HG03280 (cell line): ENCODE results near the gene GPR15.

Source experiments
- ATAC-seq: cut with Tn5 transposase; IDR thresholded peaks from one replicate; pipeline ENCODE4 v1.9.1; 2021; ENCODE audit warnings: mild to moderate bottlenecking, moderate library complexity; ENCODE audit not compliant: unreplicated experiment

Gene GPR15

DNA sequence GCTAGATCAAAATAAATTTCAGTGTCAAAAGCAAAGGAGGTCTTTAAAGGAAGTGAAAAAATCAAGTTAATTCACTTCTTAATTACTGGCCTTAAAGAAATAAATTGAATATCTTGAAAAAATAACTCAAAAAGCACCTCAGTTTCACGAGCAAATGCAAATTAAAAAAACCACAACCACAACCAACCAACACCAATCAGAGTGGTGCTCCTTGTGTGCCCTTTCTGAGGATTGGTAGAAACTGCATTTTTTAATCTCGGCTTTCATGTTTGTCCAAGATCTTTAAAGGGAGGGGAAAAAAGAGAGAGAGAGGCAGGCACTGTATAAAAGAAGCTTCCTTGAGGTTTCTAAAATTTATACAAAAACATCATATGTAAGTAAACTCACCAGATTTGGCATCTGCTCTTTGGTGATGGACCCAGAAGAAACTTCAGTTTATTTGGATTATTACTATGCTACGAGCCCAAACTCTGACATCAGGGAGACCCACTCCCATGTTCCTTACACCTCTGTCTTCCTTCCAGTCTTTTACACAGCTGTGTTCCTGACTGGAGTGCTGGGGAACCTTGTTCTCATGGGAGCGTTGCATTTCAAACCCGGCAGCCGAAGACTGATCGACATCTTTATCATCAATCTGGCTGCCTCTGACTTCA lies at the start of gene GPR15:
TSS of gene GPR15 (plus strand) at position 357 of the 653 bp plus-strand sequence. CDS start at position 413, 56 bp downstream.
- peak; percentile 40 for ATAC-seq

DNA sequence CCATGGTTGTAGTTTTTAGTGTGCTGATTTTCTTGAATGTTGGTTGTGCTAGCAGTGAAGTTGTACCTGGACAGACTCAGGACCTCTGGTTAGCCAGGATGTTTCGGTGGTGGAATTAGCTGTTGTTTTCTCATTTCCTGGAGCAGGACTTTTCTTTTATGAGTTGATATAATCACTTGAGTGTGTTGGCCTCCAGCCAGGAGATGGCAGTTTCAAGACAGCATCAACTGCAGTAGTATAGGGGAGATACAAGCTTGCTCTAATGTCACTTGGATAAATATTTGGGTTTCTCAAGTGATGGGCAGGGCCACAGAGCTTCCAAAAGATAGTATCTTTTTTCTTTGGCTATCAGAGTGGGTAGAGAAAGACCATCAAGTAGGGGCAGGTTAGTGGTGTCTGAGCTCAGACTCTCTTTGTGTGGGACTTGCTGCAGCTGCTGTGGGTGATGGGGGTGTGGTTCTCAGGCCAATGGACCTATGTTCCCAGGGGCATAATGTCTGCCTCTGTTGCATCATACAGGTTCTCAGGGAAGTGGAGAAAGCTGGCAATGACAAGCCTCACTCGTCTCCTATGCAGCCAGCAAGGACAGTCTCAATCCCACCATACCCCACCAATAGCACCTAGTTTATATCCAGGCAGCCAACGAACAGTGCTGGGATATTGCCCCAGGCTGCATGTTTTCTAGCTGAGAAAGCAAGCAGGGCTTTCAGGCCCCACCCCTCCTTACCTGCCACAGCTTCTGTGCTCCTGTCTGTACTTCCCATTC lies 48.9 kb upstream of the GPR15 start:
- ATAC-seq, result no peak

DNA sequence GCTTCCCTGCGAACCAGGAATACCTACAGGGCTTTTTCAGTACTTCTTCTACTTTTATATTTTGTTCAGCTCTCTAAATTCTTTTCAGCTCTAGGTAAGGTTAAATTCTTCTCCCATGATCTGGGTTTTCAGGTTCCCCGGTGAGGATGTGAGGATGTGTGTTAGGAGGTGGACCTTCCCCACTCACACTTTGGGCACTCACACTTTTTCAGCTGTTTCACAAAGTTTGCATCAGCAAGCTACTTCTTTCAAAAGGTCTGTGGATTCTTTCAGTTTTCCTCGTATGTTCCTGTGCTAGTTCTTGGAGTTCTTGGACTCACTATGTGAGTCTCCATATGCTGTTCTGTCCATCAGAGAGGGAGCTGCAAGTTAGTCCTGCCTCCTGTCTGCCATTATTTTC lies 48.2 kb upstream of the GPR15 start:
- no peak for ATAC-seq

DNA sequence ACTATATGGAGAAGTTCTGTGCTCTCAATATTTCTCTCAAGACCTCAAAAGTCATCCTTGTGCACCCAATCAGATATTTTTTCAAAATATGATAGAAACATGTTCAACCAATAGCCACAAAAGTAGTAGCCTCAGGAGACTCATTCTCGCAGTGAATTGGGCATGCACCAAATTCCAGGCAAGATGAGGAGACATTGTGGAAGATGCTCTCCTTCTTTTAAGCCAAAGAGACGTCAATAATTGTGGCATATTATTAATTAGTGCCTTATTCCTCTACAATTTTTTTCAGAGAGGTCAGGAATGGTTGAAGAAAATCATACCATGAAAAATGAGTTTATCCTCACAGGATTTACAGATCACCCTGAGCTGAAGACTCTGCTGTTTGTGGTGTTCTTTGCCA lies 34.4 kb upstream of the GPR15 start, which contains the start of gene OR5K2:
TSS of gene OR5K2 (plus strand) at position 301 of the 400 bp plus-strand sequence. CDS start at position 301, 0 bp downstream.
- no peak for ATAC-seq

DNA sequence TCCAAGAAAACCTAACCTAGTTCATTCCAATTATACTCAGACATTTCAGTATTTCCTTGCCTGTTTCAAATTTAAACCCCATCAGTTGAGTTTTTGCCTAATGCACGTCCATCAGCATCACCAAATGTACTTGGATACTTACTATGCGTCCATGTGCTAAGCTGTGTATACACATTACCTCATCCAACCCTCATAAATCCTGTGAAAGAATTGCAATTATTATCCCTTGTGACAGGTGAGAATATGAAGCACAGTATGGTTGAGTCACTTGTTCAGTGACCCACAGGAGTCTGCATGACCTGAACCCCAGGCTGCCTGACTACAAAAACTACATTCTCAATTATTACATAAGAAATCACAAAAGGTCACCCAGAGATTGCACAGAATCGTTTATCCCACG lies 31.8 kb upstream of the GPR15 start:
- no peak for ATAC-seq

DNA sequence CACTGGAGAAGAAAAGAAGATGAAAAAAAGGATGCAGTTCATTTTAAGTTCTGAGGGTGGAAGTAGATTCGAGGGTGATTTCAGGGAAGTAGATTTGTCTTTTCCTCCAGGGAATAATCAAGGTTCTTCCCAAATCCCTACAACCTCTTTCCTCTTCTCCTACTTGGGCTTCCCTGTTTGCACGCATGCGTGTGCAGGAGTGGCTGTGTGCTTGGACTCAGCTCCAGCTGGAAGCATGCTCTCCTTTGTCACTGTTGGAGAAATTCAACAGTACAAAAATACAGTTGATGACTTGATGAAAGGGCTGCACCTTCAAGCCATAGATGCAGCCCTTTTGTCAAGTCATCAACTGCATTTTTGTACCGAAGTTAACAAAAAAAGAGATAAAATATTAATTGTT lies 30.5 kb upstream of the GPR15 start:
- no peak for ATAC-seq

DNA sequence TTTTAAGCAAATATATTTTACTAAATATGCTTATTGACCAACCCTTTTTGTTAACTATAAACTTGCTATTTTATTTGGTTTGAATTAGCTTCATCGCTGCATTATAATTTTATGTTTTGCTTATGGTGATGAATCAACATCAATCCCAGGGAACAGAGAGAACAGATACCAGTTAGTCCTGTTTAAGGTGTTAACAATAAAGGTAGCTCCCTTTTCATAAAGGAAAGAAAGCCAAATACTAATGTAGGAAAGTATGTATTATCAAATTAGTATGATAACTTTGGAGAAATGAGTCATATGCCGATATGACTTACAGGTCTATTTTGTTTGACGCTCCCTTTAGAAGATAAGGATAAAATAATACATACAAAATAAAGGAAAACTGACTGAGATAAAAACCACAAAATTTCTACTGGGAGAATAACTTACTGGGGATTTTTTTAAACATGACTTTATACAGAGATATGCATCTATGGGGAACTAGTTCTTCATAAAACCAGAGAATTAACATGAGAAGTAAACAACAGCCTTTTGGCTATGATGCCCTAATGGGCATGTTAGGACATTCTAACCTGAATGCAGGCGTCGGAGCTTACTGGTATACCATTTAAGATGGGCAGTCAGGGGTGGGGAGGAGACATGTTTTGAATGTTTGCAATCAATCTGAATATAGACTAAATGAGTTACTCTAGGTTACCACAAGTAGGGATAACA lies 29.8 kb upstream of the GPR15 start:
- no peak for ATAC-seq

DNA sequence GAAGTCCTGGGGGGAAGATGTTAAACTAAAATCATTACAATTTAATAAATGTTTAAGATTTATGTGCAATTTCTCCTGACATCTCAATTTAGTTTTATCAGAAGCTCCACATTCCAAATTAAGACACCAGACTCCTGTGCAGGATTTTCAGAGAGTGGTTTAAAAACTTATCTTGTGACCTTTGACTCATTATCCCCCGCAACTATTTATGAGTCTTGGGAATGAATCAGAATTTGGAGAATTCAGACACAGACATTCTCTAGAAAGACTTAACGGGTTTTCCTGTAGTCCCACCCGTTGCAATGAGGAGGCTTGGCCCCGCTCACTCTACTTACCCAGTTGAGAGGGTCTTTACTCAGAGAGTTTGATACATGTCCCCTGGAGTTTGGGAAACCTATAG lies 27.2 kb upstream of the GPR15 start:
- no peak for ATAC-seq

DNA sequence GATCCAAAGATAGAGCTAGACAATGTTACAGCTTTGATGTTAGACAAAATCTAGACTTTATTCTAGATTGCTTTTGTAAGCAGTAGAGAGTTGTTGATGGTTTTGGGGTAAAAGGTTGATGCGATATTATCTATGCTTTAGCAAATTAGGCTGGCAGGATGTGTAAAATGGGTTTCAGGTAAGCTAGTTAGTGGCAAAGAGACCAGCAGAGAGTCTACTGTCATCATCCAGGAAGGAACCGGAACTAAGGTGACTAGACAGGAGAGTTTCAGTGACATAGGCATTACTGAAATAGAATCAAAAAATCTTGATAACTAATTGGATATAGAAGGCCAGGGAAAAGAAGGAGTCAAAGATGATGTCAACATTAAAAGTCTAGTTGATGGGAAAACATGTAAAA lies 23.2 kb upstream of the GPR15 start:
- no peak for ATAC-seq

DNA sequence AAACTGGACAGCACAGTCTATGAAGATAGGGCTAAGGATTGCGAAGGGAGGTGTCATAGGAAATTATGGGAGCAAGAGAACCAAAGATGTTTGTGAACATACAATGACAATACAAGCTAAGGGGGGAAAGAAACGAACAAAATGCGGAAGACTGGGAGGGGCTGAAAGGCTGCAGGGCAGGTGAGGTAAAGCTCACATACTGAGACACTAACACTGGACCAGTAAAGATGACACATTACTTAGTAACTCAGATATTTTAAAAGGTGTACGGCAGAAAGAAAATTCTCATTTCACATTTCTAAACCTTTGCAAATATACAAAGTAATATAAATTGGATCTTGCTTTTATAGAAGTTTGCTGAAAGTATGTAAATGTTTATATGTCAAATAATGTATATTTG lies 19.2 kb upstream of the GPR15 start:
- no peak for ATAC-seq

DNA sequence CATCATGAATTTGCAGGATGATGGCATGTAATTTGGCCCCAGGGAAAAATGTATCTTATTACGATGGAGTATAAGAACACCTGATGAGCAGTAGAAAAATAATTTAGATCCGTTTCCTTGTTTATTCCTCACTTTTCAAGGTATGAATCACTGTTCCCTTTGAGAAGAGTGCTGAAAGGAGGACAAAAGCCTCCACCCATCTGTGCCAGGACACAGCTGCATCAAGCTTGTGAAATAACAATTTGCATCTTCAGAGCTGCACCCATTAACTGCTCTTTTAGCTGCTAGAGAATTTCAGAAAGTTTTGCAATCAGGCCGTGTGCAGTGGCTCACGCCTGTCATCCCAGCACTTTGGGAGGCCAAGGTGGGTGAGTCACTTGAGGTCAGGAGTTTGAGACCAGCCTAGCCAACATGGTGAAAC lies 18.7 kb upstream of the GPR15 start:
- no peak for ATAC-seq

DNA sequence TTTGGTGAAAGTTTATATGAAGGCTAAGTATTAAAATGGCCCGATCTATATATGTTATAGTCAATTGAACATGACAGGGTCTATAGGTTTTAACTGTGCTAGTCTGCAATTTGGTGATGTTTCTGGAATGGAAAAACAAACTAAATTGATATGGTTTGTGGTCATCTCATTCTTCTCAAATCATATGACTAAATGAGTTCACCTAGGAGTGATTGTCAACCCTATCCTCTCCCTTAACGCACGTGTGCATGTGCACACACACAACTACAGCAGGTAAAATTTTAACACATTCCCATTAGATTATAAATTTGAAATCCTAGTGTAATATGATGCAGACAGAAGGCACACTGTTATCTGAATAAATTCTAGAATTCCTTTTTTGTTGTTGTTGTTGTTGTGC lies 18.0 kb upstream of the GPR15 start:
- ATAC-seq, result no peak

DNA sequence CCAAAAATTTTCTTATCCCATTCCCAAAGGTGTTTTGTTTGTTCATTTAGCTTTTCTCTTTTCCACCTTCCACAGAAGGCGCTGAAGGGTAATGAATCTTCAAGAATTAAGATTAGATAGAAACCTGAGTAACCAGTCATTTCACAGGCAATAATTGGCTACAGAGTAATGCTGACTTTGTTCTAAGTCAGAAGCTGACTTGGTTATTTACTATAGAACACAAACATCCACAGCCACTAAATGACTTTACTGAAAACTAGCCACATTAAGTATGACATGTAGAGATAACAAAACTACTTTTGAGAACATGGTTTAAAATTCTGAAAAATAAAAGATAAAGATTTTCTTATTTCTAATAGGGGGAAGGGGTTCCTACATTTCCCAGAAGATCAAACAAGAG lies 16.8 kb upstream of the GPR15 start:
- no peak for ATAC-seq

DNA sequence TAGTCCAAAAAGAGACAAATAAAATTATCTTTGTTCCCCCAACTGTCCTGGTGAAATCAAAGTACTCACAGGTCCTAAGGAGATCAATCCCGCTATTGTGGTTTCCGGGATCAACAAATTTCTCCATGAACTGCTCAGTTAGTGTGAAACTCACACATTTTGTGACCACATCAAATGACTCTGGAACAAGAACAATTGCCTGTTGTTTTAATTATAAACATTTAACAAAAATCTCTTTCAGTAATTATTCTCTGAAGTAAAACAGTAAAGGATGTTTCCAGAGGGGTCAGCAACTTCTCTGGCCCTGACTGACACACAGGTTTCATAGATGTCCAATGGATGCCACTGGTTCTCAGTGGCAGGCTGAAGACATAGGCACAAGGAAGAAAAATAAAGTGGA lies 13.0 kb upstream of the GPR15 start:
- ATAC-seq, result no peak

DNA sequence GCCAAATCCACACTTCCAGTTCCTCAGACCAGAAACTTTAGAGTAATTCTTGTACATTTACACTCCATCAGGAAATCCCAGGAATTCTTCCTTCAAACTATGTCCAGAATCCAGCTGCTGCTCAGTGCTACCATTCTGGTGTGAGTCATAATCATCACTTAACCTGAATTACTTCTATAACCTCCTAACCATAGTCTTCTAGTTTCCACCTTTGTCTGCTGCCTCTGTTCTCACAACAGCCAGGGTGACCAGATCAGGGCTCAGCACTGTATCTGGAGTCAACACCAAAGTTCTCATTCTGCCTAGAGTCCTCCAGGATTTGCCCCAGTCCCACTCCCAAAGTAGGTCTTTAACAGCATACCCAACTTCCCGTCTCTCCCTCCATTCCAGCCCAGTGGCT lies 12.4 kb upstream of the GPR15 start:
- ATAC-seq, result no peak

DNA sequence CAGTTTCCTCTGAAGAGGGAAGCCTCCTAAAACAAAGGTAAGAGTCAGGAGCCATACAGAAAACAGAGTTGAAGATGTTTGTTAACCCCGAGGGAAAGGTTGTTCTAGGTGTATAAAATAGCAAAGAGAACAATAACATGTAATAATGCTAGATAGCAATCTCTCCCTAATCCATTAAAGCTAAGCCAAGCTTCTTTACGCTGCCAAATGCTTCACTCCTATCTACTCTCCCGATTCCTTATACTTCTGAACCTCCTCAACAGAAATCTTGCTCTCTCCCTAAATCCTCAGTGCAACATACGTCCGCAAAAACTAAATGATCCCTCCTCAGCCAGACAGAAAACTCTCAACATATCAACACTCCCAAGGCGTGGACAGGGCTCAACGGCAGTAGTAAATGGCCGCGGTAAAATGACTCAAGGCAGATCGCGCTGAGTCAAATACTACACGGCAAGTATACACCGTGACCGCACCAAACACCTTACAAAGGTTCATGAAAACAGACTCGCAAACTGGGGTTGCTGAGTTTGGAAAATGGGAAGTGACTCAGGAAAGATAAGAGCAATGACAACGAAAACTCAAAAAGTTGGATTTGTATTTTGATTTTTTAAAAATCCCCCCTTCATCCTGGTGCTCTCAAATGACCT lies 9.8 kb upstream of the GPR15 start:
- ATAC-seq, result peak; percentile 41

DNA sequence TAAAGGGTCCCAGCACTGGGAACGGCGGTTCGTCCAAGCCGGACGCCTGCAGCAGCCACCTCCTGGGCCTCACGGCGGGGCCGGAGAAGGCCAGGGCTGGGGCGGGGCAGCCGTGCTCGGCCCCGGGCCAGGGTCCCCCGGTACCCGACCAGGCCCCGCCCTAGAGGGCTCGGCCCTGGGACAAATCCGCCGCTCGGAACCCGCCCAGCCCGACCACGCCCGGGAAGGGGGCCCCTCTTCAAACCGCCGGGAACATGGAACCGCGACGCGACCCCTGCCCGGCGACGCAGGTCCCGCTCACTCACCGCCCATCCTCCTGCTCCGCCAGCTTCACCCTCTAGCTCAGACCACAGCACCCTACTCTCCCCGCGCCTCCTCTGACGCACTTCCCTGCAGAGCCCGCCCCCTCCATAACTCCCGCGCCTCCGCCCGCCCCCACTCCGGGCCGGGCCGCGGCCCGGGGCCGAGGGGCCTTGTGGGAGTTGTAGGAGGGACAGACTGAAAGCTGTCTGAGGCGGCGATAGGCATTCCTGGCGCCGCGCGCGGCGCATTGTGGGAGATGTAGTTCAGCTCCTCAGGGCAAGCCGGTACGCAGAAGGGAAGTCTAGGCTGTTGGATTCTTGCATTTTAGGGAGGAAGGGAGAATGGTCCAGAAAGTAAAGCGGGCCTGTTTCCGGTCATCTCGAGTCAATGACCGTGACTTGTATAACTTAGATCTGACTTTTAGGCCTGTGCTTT lies 9.1 kb upstream of the GPR15 start, which contains the start of gene CLDND1:
TSS of gene CLDND1 (minus strand) at position 359 of the 738 bp plus-strand sequence. CDS start 1,478 bp downstream, outside the sequence.
- peak; percentile 94 for ATAC-seq

DNA sequence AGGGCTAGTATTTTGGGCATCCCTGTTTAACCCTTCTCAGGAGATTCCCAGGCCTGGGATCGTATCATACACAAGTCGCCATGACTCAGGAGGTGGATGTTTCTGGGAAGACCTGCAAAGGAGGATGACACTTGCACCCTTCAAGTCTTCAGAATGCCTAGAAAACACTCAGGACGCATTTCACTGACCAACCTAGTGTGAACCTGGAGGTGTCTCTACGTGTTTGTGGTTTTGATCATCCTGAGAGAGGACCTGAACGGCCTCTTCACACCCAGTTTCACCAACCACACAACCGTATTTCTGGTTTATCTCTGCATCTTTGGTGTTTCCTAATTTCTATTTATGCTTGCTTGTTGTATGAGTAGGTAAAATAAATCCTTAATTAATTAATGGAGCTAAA lies 6.3 kb upstream of the GPR15 start:
- ATAC-seq, result no peak

DNA sequence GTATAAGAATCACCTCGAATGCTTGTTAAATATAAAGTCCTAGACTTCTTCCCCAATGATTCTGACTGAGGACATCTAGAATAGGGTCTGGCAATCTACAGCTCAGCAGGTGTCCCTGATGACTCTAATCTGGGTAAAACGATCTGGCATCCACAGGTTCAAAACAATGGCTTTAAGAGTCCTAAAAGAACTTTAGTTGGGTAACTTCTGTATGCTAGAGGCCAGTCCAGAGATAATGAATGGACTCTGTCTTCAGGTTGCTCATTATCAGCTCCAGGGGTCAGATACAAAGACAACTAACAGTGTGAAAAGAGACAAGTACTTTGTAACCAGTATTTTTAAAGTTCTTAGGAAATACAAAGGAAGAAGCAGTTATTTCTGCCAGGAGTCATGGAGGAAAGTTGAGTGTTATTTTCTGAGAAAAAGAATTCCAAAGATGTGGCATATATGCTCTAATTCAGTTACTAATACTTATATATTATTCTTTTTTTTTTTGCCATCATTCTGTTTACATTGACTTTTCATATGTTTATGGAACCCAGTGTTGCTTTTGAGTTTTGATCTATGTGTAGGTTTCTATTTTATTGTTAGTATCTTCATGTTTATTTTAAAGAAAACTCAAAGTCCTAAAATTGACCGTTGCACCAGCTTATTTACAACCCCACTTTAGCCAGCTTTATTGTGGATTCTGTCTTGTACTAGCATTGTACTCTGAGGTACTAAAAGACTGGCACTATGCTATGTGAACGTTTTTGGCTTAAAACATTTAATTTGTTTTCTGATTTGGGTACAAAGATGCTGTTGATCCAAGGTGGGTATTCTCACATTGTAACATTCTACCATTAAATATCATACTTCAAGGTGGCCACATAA lies 3.1 kb upstream of the GPR15 start:
- ATAC-seq, result no peak
